Right lobe of liver (tissue), 4 donors: ENCODE measurements around the gene FANCC.

Experiments used
- CTCF ChIP-seq, 4 donors: fragments of 200-600 bp in 3 of 4; fragments of 450-650 bp in 1 of 4; IDR thresholded peaks; one replicate each; pipeline versions ENCODE4 v1.5.1 to v1.8.0; 2016 to 2022; ENCODE audit warnings: antibody characterized with exemption in 4 of 4, mild to moderate bottlenecking in 2 of 4
- POLR2A ChIP-seq: fragments of 450-650 bp; IDR thresholded peaks from one replicate; pipeline ENCODE4 v1.6.1; 2017; ENCODE audit warnings: antibody characterized with exemption, mild to moderate bottlenecking
- donor health status: DM: no; HTN: no; CAD: no.
- donor health status: DM: no; HTN: no; CAD: no.
- donor health status: DM: no; HTN: yes; CAD: no.

- no peak for TF ChIP-seq CTCF (IDR thresholded peaks at IDR 0.05)
- no peak for TF ChIP-seq POLR2A
Observed at GRCh38 chr9:95098391-95098921, 219.1 kb downstream of the FANCC start.
